T-helper 2 cell treated with Interferon-gamma antibody and Interleukin-4, amounts not matched to agents 5 μg/mL and 100 μg/mL, for 36 hours (primary cell): ENCODE measurements around the gene KCNJ10.

ENCODE experiments used
- DNase-seq: peaks from one replicate; pipeline ENCODE4 v3.0.0; 2021; ENCODE audit warnings: low spot score
- H3K27ac Mint-ChIP-seq: one replicate; pipeline ENCODE4 v1.8.0; 2021; ENCODE audit warnings: mild to moderate bottlenecking, mixed read lengths
- H3K27me3 Mint-ChIP-seq: one replicate; pipeline ENCODE4 v1.8.0; 2021; ENCODE audit warnings: low read depth, mixed read lengths
- H3K36me3 Mint-ChIP-seq: one replicate; pipeline ENCODE4 v1.8.0; 2021; ENCODE audit warnings: low read depth, mixed read lengths
- H3K4me1 Mint-ChIP-seq: one replicate; pipeline ENCODE4 v1.8.0; 2021; ENCODE audit warnings: low read depth, mixed read lengths
- H3K4me3 Mint-ChIP-seq: one replicate; pipeline ENCODE4 v1.8.0; 2022; ENCODE audit warnings: mild to moderate bottlenecking, moderate library complexity, mixed read lengths
- H3K9me3 Mint-ChIP-seq: one replicate; pipeline ENCODE4 v1.8.0; 2021; ENCODE audit warnings: mixed read lengths

KCNJ10 gene

GRCh38 chr1:159985473-159985872 is 84.5 kb downstream of the KCNJ10 start:
- Mint-ChIP-seq H3K4me1 (no peaks in the 10 kb centered on the region), H3K27me3 (peaks cover 29% of the 10 kb centered on the region), H3K9me3 (no peaks in the 10 kb centered on the region), H3K27ac (no peak overlapping the region), H3K36me3 (no peaks in the 10 kb centered on the region), H3K4me3 (no peak overlapping the region)
- no peak for DNase-seq

- Mint-ChIP-seq H3K36me3 (no peaks in the 10 kb centered on the region), H3K27me3 (peaks cover 36% of the 10 kb centered on the region), H3K4me1 (no peaks in the 10 kb centered on the region), H3K27ac (no peak overlapping the region), H3K9me3 (no peaks in the 10 kb centered on the region), H3K4me3 (no peak overlapping the region)
- no peak for DNase-seq
Measured at GRCh38 chr1:159983681-159984080, 86.3 kb downstream of the KCNJ10 start.

GRCh38 chr1:159982280-159982679 is 87.7 kb downstream of the KCNJ10 start:
- H3K36me3 Mint-ChIP-seq = no peaks in the 10 kb centered on the region
- H3K9me3 Mint-ChIP-seq = no peaks in the 10 kb centered on the region
- H3K4me3 Mint-ChIP-seq = no peak overlapping the region
- H3K4me1 Mint-ChIP-seq = no peaks in the 10 kb centered on the region
- peaks cover 42% of the 10 kb centered on the region for H3K27me3 Mint-ChIP-seq
- DNase-seq = no peak
- no peak overlapping the region for H3K27ac Mint-ChIP-seq

GRCh38 chr1:159981351-159982055 is 88.5 kb downstream of the KCNJ10 start:
- Mint-ChIP-seq H3K27me3 (peaks cover 47% of the 10 kb centered on the region), H3K4me3 (no peak overlapping the region), H3K27ac (no peak overlapping the region), H3K36me3 (no peaks in the 10 kb centered on the region), H3K9me3 (no peaks in the 10 kb centered on the region), H3K4me1 (no peaks in the 10 kb centered on the region)
- DNase-seq = no peak

GRCh38 chr1:159980786-159981185 is 89.2 kb downstream of the KCNJ10 start:
- Mint-ChIP-seq H3K9me3 (no peaks in the 10 kb centered on the region), H3K27ac (no peak overlapping the region), H3K4me1 (no peaks in the 10 kb centered on the region), H3K27me3 (peaks cover 45% of the 10 kb centered on the region), H3K4me3 (no peak overlapping the region), H3K36me3 (no peaks in the 10 kb centered on the region)
- no peak for DNase-seq

GRCh38 chr1:159980076-159980475 is 89.9 kb downstream of the KCNJ10 start:
- no peak for DNase-seq
- H3K9me3 Mint-ChIP-seq = no peaks in the 10 kb centered on the region
- no peak overlapping the region for H3K4me3 Mint-ChIP-seq
- no peaks in the 10 kb centered on the region for H3K4me1 Mint-ChIP-seq
- H3K27ac Mint-ChIP-seq = no peak overlapping the region
- peaks cover 42% of the 10 kb centered on the region for H3K27me3 Mint-ChIP-seq
- no peaks in the 10 kb centered on the region for H3K36me3 Mint-ChIP-seq

- Mint-ChIP-seq H3K36me3 (no peaks in the 10 kb centered on the region), H3K9me3 (no peaks in the 10 kb centered on the region), H3K27ac (no peak overlapping the region), H3K4me1 (no peaks in the 10 kb centered on the region), H3K27me3 (peaks cover 38% of the 10 kb centered on the region), H3K4me3 (no peak overlapping the region)
- no peak for DNase-seq
Measured at GRCh38 chr1:159979257-159979656, 90.7 kb downstream of the KCNJ10 start.

GRCh38 chr1:159978107-159978398 is 91.9 kb downstream of the KCNJ10 start:
- Mint-ChIP-seq H3K4me1 (no peaks in the 10 kb centered on the region), H3K9me3 (no peaks in the 10 kb centered on the region), H3K36me3 (no peaks in the 10 kb centered on the region), H3K27ac (no peak overlapping the region), H3K27me3 (peaks cover 33% of the 10 kb centered on the region), H3K4me3 (no peak overlapping the region)
- DNase-seq = no peak

GRCh38 chr1:159977364-159978106 is 92.4 kb downstream of the KCNJ10 start:
- H3K27me3 Mint-ChIP-seq = peaks cover 32% of the 10 kb centered on the region
- no peaks in the 10 kb centered on the region for H3K9me3 Mint-ChIP-seq
- no peak overlapping the region for H3K27ac Mint-ChIP-seq
- H3K4me1 Mint-ChIP-seq = no peaks in the 10 kb centered on the region
- DNase-seq = no peak
- H3K4me3 Mint-ChIP-seq = no peak overlapping the region
- no peaks in the 10 kb centered on the region for H3K36me3 Mint-ChIP-seq

- H3K4me3 Mint-ChIP-seq = no peak overlapping the region
- H3K27me3 Mint-ChIP-seq = peaks cover 29% of the 10 kb centered on the region
- H3K4me1 Mint-ChIP-seq = no peaks in the 10 kb centered on the region
- no peaks in the 10 kb centered on the region for H3K9me3 Mint-ChIP-seq
- no peaks in the 10 kb centered on the region for H3K36me3 Mint-ChIP-seq
- H3K27ac Mint-ChIP-seq = no peak overlapping the region
- no peak for DNase-seq
Measured at GRCh38 chr1:159974350-159974965, 95.5 kb downstream of the KCNJ10 start.

- no peak for DNase-seq
- Mint-ChIP-seq H3K4me3 (no peak overlapping the region), H3K36me3 (no peaks in the 10 kb centered on the region), H3K9me3 (no peaks in the 10 kb centered on the region), H3K4me1 (no peaks in the 10 kb centered on the region), H3K27me3 (peaks cover 30% of the 10 kb centered on the region), H3K27ac (no peak overlapping the region)
Measured at GRCh38 chr1:159973350-159973940, 96.5 kb downstream of the KCNJ10 start.

- DNase-seq = no peak
- no peaks in the 10 kb centered on the region for H3K9me3 Mint-ChIP-seq
- H3K36me3 Mint-ChIP-seq = no peaks in the 10 kb centered on the region
- no peak overlapping the region for H3K27ac Mint-ChIP-seq
- H3K4me1 Mint-ChIP-seq = no peaks in the 10 kb centered on the region
- no peak overlapping the region for H3K4me3 Mint-ChIP-seq
- peaks cover 33% of the 10 kb centered on the region for H3K27me3 Mint-ChIP-seq
Measured at GRCh38 chr1:159972443-159973205, 97.3 kb downstream of the KCNJ10 start.

- Mint-ChIP-seq H3K4me1 (no peaks in the 10 kb centered on the region), H3K9me3 (no peaks in the 10 kb centered on the region), H3K4me3 (no peak overlapping the region), H3K27ac (no peak overlapping the region), H3K36me3 (no peaks in the 10 kb centered on the region), H3K27me3 (peaks cover 38% of the 10 kb centered on the region)
- no peak for DNase-seq
Measured at GRCh38 chr1:159970932-159971342, 99.0 kb downstream of the KCNJ10 start.

- DNase-seq = no peak
- no peaks in the 10 kb centered on the region for H3K9me3 Mint-ChIP-seq
- H3K27me3 Mint-ChIP-seq = peaks cover 46% of the 10 kb centered on the region
- H3K36me3 Mint-ChIP-seq = no peaks in the 10 kb centered on the region
- no peaks in the 10 kb centered on the region for H3K4me1 Mint-ChIP-seq
- no peak overlapping the region for H3K4me3 Mint-ChIP-seq
- H3K27ac Mint-ChIP-seq = no peak overlapping the region
Measured at GRCh38 chr1:159968901-159969300, 101.1 kb downstream of the KCNJ10 start.
